ENCODE measurements around the gene OSBPL6.
"Not testable (repeated sequence)": the region's sequence is repeated elsewhere in the genome, so short reads cannot be mapped to it uniquely, and the experiment has no call there.

Gene OSBPL6

GRCh38 chr2:178344121-178344520 is 149.8 kb downstream of the OSBPL6 start:
- no peak for TF ChIP-seq CTCF (IDR thresholded peaks at IDR 0.05; ENCODE audit: low read depth, low read length, missing control alignments)
- no peak for DNase-seq (ENCODE audit: low read depth)
- H3K4me3 ChIP-seq (ENCODE audit: low read depth, low read length), result no peak overlapping the region

DNA sequence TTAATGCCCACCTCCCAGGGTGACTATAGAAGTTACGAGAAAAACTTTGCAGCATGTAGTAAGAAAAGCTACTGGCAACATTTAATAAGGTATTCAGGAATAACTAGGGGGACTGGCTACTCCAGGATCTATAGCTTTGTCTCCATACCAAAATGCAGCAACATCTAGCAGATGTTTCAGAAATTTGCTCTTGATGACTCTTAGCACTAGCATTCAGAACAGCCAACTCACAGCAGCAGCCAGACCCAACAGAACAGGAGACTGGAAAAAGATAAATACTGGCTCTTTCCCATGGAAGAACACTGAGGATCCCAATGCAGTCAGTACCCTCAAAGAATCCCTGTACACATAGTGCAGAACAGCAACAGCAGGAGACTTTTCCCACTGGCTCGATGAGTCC is 151.6 kb downstream of the OSBPL6 start:
- H3K4me3 ChIP-seq (ENCODE audit: low read depth, low read length), result no peak overlapping the region
- no peak for TF ChIP-seq CTCF (IDR thresholded peaks at IDR 0.05; ENCODE audit: low read depth, low read length, missing control alignments)
- DNase-seq (ENCODE audit: low read depth), result no peak

DNA sequence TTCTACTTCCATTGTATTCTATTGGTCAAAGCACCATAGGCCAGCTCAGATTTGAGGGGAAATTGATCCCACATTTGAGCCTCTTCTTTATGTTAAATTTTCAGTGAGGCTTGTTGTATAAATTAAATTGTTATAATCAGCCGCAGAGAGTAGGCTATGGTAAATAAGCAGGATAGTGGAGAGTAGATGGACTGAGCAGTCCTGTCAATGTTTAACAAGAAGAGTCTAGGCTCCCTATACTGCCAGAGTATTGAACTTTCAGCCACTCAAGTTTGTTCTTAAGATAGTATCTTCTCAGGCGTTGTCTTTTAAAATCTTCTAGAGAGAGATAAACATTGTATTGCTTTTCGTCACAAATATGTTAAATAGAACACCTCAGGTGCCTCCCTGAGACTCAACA is 155.7 kb downstream of the OSBPL6 start:
- TF ChIP-seq CTCF (IDR thresholded peaks at IDR 0.05; ENCODE audit: low read depth, low read length, missing control alignments), result no peak
- no peak for DNase-seq (ENCODE audit: low read depth)
- H3K4me3 ChIP-seq (ENCODE audit: low read depth, low read length), result no peak overlapping the region

GRCh38 chr2:178357704-178358103 is 163.4 kb downstream of the OSBPL6 start:
- DNase-seq (ENCODE audit: low read depth); H3K4me3 ChIP-seq (ENCODE audit: low read depth, low read length): not testable (repeated sequence)

GRCh38 chr2:178359192-178359912 is 165.0 kb downstream of the OSBPL6 start:
- no peak for TF ChIP-seq CTCF (IDR thresholded peaks at IDR 0.05; ENCODE audit: low read depth, low read length, missing control alignments)
- DNase-seq (ENCODE audit: low read depth), result peak; percentile 7
- H3K4me3 ChIP-seq (ENCODE audit: low read depth, low read length), result no peak overlapping the region

DNA sequence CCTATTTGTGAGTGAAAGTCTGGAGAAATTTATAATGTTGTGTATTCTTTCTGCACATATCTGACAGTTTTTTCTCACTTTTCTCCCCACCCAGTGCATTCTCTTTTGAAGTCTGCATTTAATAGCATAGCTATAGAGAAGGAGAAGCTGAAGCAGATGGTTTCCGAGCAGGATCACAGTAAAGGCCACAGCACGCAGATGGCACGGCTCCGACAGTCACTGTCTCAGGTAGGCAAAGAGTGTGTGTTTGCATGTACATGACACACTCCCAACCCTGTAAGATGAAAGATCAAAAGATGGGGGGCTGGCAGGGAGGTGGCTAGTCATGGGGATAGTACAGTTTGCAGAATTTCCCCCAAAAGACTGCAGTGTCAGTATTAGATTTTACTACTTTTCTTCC is 167.3 kb downstream of the OSBPL6 start:
- no peak for DNase-seq (ENCODE audit: low read depth)
- no peak for TF ChIP-seq CTCF (IDR thresholded peaks at IDR 0.05; ENCODE audit: low read depth, low read length, missing control alignments)
- H3K4me3 ChIP-seq (ENCODE audit: low read depth, low read length), result no peak overlapping the region

DNA sequence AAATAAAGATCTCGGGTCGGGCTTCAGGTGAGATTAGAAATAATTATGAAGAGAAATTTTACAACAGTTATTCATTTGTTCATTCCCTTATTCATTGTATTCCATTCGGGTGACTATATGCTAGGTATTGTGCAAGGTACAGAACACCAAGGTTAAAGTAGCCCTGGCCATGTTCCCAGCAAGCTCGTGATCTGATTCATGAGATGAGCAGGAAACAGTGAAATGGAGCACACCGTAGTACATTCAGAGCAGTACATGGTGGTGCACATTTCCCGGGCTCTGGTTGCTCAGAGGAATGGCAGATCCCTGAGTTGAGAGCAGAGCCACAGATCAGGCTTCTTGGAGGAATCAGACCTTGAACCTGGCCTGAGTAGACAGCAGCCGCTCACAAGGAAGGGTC is 168.9 kb downstream of the OSBPL6 start:
- no peak for TF ChIP-seq CTCF (IDR thresholded peaks at IDR 0.05; ENCODE audit: low read depth, low read length, missing control alignments)
- no peak overlapping the region for H3K4me3 ChIP-seq (ENCODE audit: low read depth, low read length)
- no peak for DNase-seq (ENCODE audit: low read depth)
